ENCODE measurements around the gene ANKRD28. TPM values are rescaled to one million over a fixed set of nuclear protein-coding genes. Genes with fewer than 3 reads are reported as not detected.
"Not testable (repeated sequence)": the region's sequence is repeated elsewhere in the genome, so short reads cannot be mapped to it uniquely, and the experiment has no call there.

Gene ANKRD28
- total and polyA plus RNA-seq, 7 donors, result 13.4 to 64.5 (median 41.5) TPM

GRCh38 chr3:15779111-15779510 lies 18.7 kb downstream of the ANKRD28 start:
- WGBS, 2 donors, result 87 to 95% methylated on average over 1 of the region's 1 CpG

GRCh38 chr3:15778332-15778858 lies 19.4 kb downstream of the ANKRD28 start:
- Histone ChIP-seq H3K4me3 (no peak overlapping the region), H3K9me3 (no peaks in the 10 kb centered on the region), H3K27me3 (no peaks in the 10 kb centered on the region), H3K36me3 (no peaks in the 10 kb centered on the region), H3K4me1 (peaks cover 0 to 37% (median 20%) of the 10 kb centered on the region in 4 donors), H3K27ac (no peak overlapping the region)
- TF ChIP-seq POLR2A (IDR thresholded peaks at IDR 0.05) (no peak), POLR2AphosphoS5 (IDR thresholded peaks at IDR 0.05) (no peak), CTCF (IDR thresholded peaks at IDR 0.05) (no peak)
- DNase-seq, result no peak
- WGBS, 2 donors, result 33 to 76% methylated on average over 2 of the region's 2 CpGs
- intact Hi-C loops (cut with DNase I), result no loop called here

More at GRCh38 chr3:15779111-15779510, 18.7 kb downstream of the ANKRD28 start:
- Histone ChIP-seq H3K27ac (no peak overlapping the region), H3K27me3 (no peaks in the 10 kb centered on the region), H3K9me3 (no peaks in the 10 kb centered on the region), H3K4me3 (no peak overlapping the region), H3K4me1 (peaks cover 0 to 44% (median 24%) of the 10 kb centered on the region in 4 donors), H3K36me3 (no peaks in the 10 kb centered on the region)
- TF ChIP-seq CTCF (IDR thresholded peaks at IDR 0.05), result no peak
- no peak for TF ChIP-seq POLR2AphosphoS5 (IDR thresholded peaks at IDR 0.05)
- no peak for TF ChIP-seq POLR2A (IDR thresholded peaks at IDR 0.05)
- TF ChIP-seq EP300 (IDR thresholded peaks at IDR 0.05), result no peak
- DNase-seq, result no peak
- intact Hi-C loops (cut with DNase I), result no loop called here

- H3K4me3 ChIP-seq; H3K27me3 ChIP-seq; H3K36me3 ChIP-seq; DNase-seq; H3K9me3 ChIP-seq; intact Hi-C loops (cut with DNase I); H3K27ac ChIP-seq: not testable (repeated sequence)
- peaks cover 0 to 14% (median 4%) of the 10 kb centered on the region in 4 donors for H3K4me1 ChIP-seq
- WGBS, 2 donors, result 89 to 91% methylated on average over 6 of the region's 6 CpGs
Observed at GRCh38 chr3:15774931-15775560, 22.7 kb downstream of the ANKRD28 start.

- 83 to 85% methylated on average over 1 of the region's 1 CpG for WGBS, 2 donors
- no peak overlapping the region for H3K27ac ChIP-seq
- no peaks in the 10 kb centered on the region for H3K36me3 ChIP-seq
- no peak for DNase-seq
- H3K27me3 ChIP-seq, result no peaks in the 10 kb centered on the region
- no peak overlapping the region for H3K4me3 ChIP-seq
- peaks cover 0 to 41% (median 21%) of the 10 kb centered on the region in 4 donors for H3K4me1 ChIP-seq
- intact Hi-C loops (cut with DNase I), result no loop called here
- no peak for TF ChIP-seq POLR2AphosphoS5 (IDR thresholded peaks at IDR 0.05)
- no peak for TF ChIP-seq CTCF (IDR thresholded peaks at IDR 0.05)
- no peak for TF ChIP-seq EP300 (IDR thresholded peaks at IDR 0.05)
- no peak for TF ChIP-seq POLR2A (IDR thresholded peaks at IDR 0.05)
- no peaks in the 10 kb centered on the region for H3K9me3 ChIP-seq
Observed at GRCh38 chr3:15771444-15771843, 26.3 kb downstream of the ANKRD28 start.

- intact Hi-C loops (cut with DNase I), result no loop called here
- no peak for DNase-seq
- H3K4me3 ChIP-seq, result no peak overlapping the region
- peaks cover 0 to 37% (median 22%) of the 10 kb centered on the region in 4 donors for H3K4me1 ChIP-seq
- H3K36me3 ChIP-seq, result peaks cover 0 to 18% (median 0%) of the 10 kb centered on the region in 4 donors
- TF ChIP-seq POLR2AphosphoS5 (IDR thresholded peaks at IDR 0.05), result no peak
- TF ChIP-seq EP300 (IDR thresholded peaks at IDR 0.05), result no peak
- TF ChIP-seq POLR2A (IDR thresholded peaks at IDR 0.05), result no peak
- no peak for TF ChIP-seq CTCF (IDR thresholded peaks at IDR 0.05)
- peak overlapping the region; percentile 44 to 76 (median 60) for H3K27ac ChIP-seq
- 78 to 83% methylated on average over 2 of the region's 2 CpGs for WGBS, 2 donors
- H3K27me3 ChIP-seq, result no peaks in the 10 kb centered on the region
- H3K9me3 ChIP-seq, result no peaks in the 10 kb centered on the region
Observed at GRCh38 chr3:15769256-15769915, 28.4 kb downstream of the ANKRD28 start.

All from sigmoid colon (tissue), 7 donors.